Measurements from ENCODE around the gene PRSS16. TPM values are rescaled to one million over a fixed set of nuclear protein-coding genes. Genes with fewer than 3 reads are reported as not detected.

Gene PRSS16
- total RNA-seq, 1 experiment from 2014 or later = 16.4 TPM

GRCh38 chr6:27250277-27251111 lies 3.0 kb downstream of the PRSS16 start:
- Mint-ChIP-seq H3K9me3 (ENCODE audit: unreplicated experiment) (no peaks in the 10 kb centered on the region), H3K4me3 (ENCODE audit: unreplicated experiment) (peak overlapping the region; percentile 97), H3K36me3 (ENCODE audit: insufficient read depth, unreplicated experiment) (peaks cover 9% of the 10 kb centered on the region), H3K4me1 (ENCODE audit: low read depth, unreplicated experiment) (peaks cover 13% of the 10 kb centered on the region), H3K27ac (ENCODE audit: unreplicated experiment) (peak overlapping the region; percentile 93), H3K27me3 (ENCODE audit: insufficient read depth, unreplicated experiment) (no peaks in the 10 kb centered on the region)
- H3K36me3 ChIP-seq (ENCODE audit: control insufficient read depth, insufficient read depth, low read length) = no peaks in the 10 kb centered on the region
- TF ChIP-seq CTCF (IDR thresholded peaks at IDR 0.05; ENCODE audit: insufficient read depth in 1 of 2, low read depth in 1 of 2, low read length in 1 of 2, severe bottlenecking in 1 of 2, unreplicated experiment in 1 of 2) = no peak
- intact Hi-C loops (cut with micrococcal nuclease; ENCODE audit: unreplicated experiment) = loop anchor here (1.0 kb wide), 1 partner anchor 62 kb away; no protein-coding TSS in a partner anchor
- DNase-seq = peak in 1 of 2 experiments; percentile 15
- H3K4me1 ChIP-seq = peaks cover 7% of the 10 kb centered on the region; the same call in 1 of the 2 replicates
- H3K4me3 ChIP-seq (ENCODE audit: low read depth, low read length) = peak overlapping the region; percentile 84
- H3K27me3 ChIP-seq (replicated peaks; ENCODE audit: control insufficient read depth, insufficient read depth, low read length) = no peaks in the 10 kb centered on the region
- ChIA-PET POLR2A (interaction anchor here (0.8 to 1.7 kb wide), 5 partner anchors 45 to 222 kb away, joined by 4 to 15 read pairs (median 5); partner anchors contain the start of gene ZNF184), CTCF (interaction anchor here (0.8 to 1.6 kb wide), 6 partner anchors 24 to 643 kb away, joined by 3 to 7 read pairs (median 4); partner anchors contain the start of gene ZNF184)
- no peaks in the 10 kb centered on the region for H3K9me3 ChIP-seq
- BruUV-seq (replicated peaks) = TSS peak; percentile 92

- no peaks in the 10 kb centered on the region for H3K9me3 Mint-ChIP-seq (ENCODE audit: unreplicated experiment)
- peaks cover 9% of the 10 kb centered on the region for H3K36me3 Mint-ChIP-seq (ENCODE audit: insufficient read depth, unreplicated experiment)
- peak; percentile 96 for DNase-seq
- intact Hi-C loops (cut with micrococcal nuclease; ENCODE audit: unreplicated experiment) = loop anchor here (1.0 kb wide), 1 partner anchor 63 kb away; no protein-coding TSS in a partner anchor
- no peak for TF ChIP-seq CTCF (IDR thresholded peaks at IDR 0.05; ENCODE audit: insufficient read depth in 1 of 2, low read depth in 1 of 2, low read length in 1 of 2, severe bottlenecking in 1 of 2, unreplicated experiment in 1 of 2)
- H3K27me3 ChIP-seq (replicated peaks; ENCODE audit: control insufficient read depth, insufficient read depth, low read length) = no peaks in the 10 kb centered on the region
- POLR2A ChIA-PET = interaction anchor here (0.6 to 1.7 kb wide), 9 partner anchors 45 to 1017 kb away, joined by 3 to 15 read pairs (median 5); partner anchors contain the start of gene ZNF184
- no TSS peak for BruUV-seq (replicated peaks)
- H3K4me1 ChIP-seq = peaks cover 7% of the 10 kb centered on the region; the same call in 1 of the 2 replicates
- no peaks in the 10 kb centered on the region for H3K27me3 Mint-ChIP-seq (ENCODE audit: insufficient read depth, unreplicated experiment)
- H3K36me3 ChIP-seq (ENCODE audit: control insufficient read depth, insufficient read depth, low read length) = no peaks in the 10 kb centered on the region
- CTCF ChIA-PET = interaction anchor here (0.6 to 1.6 kb wide), 13 partner anchors 12 to 642 kb away, joined by 3 to 7 read pairs (median 4); partner anchors contain the start of gene ZNF184
- H3K9me3 ChIP-seq = no peaks in the 10 kb centered on the region
- H3K4me3 ChIP-seq (ENCODE audit: low read depth, low read length) = peak overlapping the region; percentile 84
- H3K4me3 Mint-ChIP-seq (ENCODE audit: unreplicated experiment) = peak overlapping the region; percentile 97
- peaks cover 13% of the 10 kb centered on the region for H3K4me1 Mint-ChIP-seq (ENCODE audit: low read depth, unreplicated experiment)
- peak overlapping the region; percentile 93 for H3K27ac Mint-ChIP-seq (ENCODE audit: unreplicated experiment)
Measured at GRCh38 chr6:27251112-27251605, 3.7 kb downstream of the PRSS16 start.

DNA sequence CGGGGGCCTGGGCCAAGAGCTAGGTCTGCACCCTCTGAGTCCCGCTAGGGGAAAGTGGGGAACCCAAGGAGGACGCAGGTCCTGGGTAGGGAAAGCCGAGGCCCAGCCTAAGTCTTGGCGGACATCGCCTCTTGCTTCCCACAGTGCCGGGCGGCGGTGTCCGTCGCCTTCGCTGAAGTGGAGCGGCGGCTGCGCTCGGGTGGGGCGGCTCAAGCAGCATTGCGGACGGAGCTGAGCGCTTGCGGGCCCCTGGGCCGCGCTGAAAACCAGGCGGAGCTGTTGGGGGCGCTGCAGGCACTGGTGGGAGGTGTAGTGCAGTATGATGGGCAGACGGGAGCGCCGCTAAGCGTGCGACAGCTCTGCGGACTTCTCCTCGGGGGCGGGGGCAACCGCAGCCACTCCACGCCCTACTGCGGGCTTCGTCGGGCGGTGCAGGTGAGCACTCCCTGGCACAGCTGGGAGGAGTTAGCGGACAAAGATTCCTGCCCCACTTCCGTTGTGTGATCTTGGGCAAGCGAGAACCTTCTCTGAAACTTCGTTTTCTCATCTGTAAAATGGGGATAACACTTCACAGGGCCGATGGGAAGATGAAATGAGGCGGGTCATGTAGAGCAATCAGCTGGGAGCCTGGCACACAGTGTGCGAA lies 4.2 kb downstream of the PRSS16 start:
- peaks cover 9% of the 10 kb centered on the region for H3K36me3 Mint-ChIP-seq (ENCODE audit: insufficient read depth, unreplicated experiment)

More for the DNA sequence above, 4.2 kb downstream of the PRSS16 start:
- H3K4me1 Mint-ChIP-seq (ENCODE audit: low read depth, unreplicated experiment) = peaks cover 13% of the 10 kb centered on the region
- H3K27ac Mint-ChIP-seq (ENCODE audit: unreplicated experiment) = peak overlapping the region; percentile 93
- no peaks in the 10 kb centered on the region for H3K36me3 ChIP-seq (ENCODE audit: control insufficient read depth, insufficient read depth, low read length)
- peak; percentile 94 for DNase-seq
- POLR2A ChIA-PET = interaction anchor here (0.6 to 1.7 kb wide), 9 partner anchors 42 to 1018 kb away, joined by 3 to 15 read pairs (median 5); partner anchors contain the start of gene ZNF184
- no peaks in the 10 kb centered on the region for H3K27me3 Mint-ChIP-seq (ENCODE audit: insufficient read depth, unreplicated experiment)
- CTCF ChIA-PET = interaction anchor here (0.6 to 1.6 kb wide), 14 partner anchors 9 to 642 kb away, joined by 3 to 9 read pairs (median 4); partner anchors contain the start of gene ZNF184
- BruUV-seq (replicated peaks) = no TSS peak
- H3K9me3 Mint-ChIP-seq (ENCODE audit: unreplicated experiment) = no peaks in the 10 kb centered on the region
- peaks cover 7% of the 10 kb centered on the region; the same call in 1 of the 2 replicates for H3K4me1 ChIP-seq
- H3K9me3 ChIP-seq = no peaks in the 10 kb centered on the region
- peak; percentile 52 to 77 for TF ChIP-seq CTCF (IDR thresholded peaks at IDR 0.05; ENCODE audit: insufficient read depth in 1 of 2, low read depth in 1 of 2, low read length in 1 of 2, severe bottlenecking in 1 of 2, unreplicated experiment in 1 of 2)
- intact Hi-C loops (cut with micrococcal nuclease; ENCODE audit: unreplicated experiment) = loop anchor here (1.0 kb wide), 1 partner anchor 63 kb away; no protein-coding TSS in a partner anchor
- peak overlapping the region; percentile 97 for H3K4me3 Mint-ChIP-seq (ENCODE audit: unreplicated experiment)
- H3K27me3 ChIP-seq (replicated peaks; ENCODE audit: control insufficient read depth, insufficient read depth, low read length) = no peaks in the 10 kb centered on the region
- peak overlapping the region; percentile 84 for H3K4me3 ChIP-seq (ENCODE audit: low read depth, low read length)

Measured in Caco-2 (cell line).